ENCODE data around the gene CCDC169.

CCDC169 gene

DNA sequence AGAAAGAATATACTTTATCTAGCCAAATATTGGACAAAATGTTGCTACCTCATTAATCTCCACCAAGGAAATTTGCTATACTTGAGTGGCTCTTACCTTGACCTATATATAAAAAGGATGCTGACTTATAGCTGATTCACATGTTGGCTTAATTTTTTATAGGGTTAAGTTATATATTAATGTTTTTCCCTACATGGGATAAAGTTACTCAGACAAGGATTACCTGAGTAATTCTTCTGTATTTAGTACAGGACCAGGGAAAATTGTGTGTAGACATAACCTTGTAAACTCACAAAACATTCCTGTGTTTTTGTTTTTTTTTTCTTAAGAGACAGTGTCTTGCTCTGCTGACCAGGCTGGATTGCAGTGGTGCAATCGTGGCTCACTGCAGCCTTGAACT lies 52.6 kb downstream of the CCDC169 start:
- H3K9me3 ChIP-seq (ENCODE audit: control insufficient read depth in 1 of 2, low read length in 2 of 2): peaks cover 0 to 3% of the 10 kb centered on the region in 2 donors
- no peaks in the 10 kb centered on the region for H3K36me3 ChIP-seq (ENCODE audit: control insufficient read depth in 1 of 2, insufficient read depth in 2 of 2, low read length in 2 of 2)
- H3K9ac ChIP-seq (ENCODE audit: low read depth in 1 of 2, low read length in 2 of 2): no peak overlapping the region
- H3K27me3 ChIP-seq (ENCODE audit: control insufficient read depth in 1 of 2, insufficient read depth in 2 of 2, low read length in 2 of 2): no peaks in the 10 kb centered on the region
- H3K4me3 ChIP-seq (ENCODE audit: low read depth in 1 of 2, low read length in 2 of 2): no peak overlapping the region
- no peaks in the 10 kb centered on the region for H3K4me1 ChIP-seq (ENCODE audit: control insufficient read depth in 1 of 2, insufficient read depth in 2 of 2, low read length in 2 of 2)
- H3K27ac ChIP-seq (ENCODE audit: low read depth, low read length): no peak overlapping the region

DNA sequence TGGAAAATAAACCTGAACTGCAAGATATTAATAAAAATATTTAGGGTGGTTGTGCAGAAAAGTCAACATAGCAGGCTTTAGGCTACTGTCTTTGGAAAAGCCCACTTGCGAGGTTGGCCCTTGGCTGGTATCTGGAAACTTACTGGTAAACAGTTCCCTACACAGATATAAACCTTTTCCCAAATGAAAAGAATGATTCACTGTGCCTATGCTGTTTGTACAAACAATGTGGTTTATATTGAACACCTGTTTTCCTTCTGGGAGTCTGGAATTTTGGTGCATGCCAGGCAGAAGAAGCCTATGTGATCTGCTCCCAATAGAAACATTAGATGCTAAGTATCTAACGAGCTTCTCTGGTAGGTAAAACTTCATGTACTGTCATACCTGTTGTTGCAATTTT lies 53.5 kb downstream of the CCDC169 start:
- Histone ChIP-seq H3K9ac (ENCODE audit: low read depth in 1 of 2, low read length in 2 of 2) (no peak overlapping the region), H3K36me3 (ENCODE audit: control insufficient read depth in 1 of 2, insufficient read depth in 2 of 2, low read length in 2 of 2) (no peaks in the 10 kb centered on the region), H3K27me3 (ENCODE audit: control insufficient read depth in 1 of 2, insufficient read depth in 2 of 2, low read length in 2 of 2) (no peaks in the 10 kb centered on the region), H3K27ac (ENCODE audit: low read depth, low read length) (no peak overlapping the region), H3K4me3 (ENCODE audit: low read depth in 1 of 2, low read length in 2 of 2) (no peak overlapping the region), H3K9me3 (ENCODE audit: control insufficient read depth in 1 of 2, low read length in 2 of 2) (peaks cover 0 to 3% of the 10 kb centered on the region in 2 donors), H3K4me1 (ENCODE audit: control insufficient read depth in 1 of 2, insufficient read depth in 2 of 2, low read length in 2 of 2) (no peaks in the 10 kb centered on the region)

DNA sequence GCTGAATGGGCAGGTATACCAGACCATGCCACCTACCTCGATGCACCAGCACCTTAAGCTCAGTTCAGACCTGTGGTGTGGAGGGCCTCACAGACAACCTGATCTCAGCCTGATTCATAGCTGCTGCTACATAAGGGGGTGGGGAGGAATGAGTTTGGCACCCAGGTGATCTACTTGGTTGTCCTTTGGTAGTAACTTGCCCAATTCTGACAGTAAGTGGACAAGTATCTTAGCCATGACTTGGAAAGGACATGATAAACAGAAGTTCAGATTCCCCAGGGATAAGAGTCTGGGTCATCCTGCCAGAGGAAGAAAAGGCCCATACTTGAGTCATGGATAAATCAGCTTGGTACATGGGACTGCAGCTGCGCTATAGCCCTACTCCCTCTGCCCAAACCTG lies 54.9 kb downstream of the CCDC169 start:
- Histone ChIP-seq H3K4me3 (ENCODE audit: low read depth in 1 of 2, low read length in 2 of 2) (no peak overlapping the region), H3K9ac (ENCODE audit: low read depth in 1 of 2, low read length in 2 of 2) (no peak overlapping the region), H3K4me1 (ENCODE audit: control insufficient read depth in 1 of 2, insufficient read depth in 2 of 2, low read length in 2 of 2) (no peaks in the 10 kb centered on the region), H3K36me3 (ENCODE audit: control insufficient read depth in 1 of 2, insufficient read depth in 2 of 2, low read length in 2 of 2) (no peaks in the 10 kb centered on the region), H3K9me3 (ENCODE audit: control insufficient read depth in 1 of 2, low read length in 2 of 2) (peaks cover 0 to 3% of the 10 kb centered on the region in 2 donors), H3K27ac (ENCODE audit: low read depth, low read length) (no peak overlapping the region), H3K27me3 (ENCODE audit: control insufficient read depth in 1 of 2, insufficient read depth in 2 of 2, low read length in 2 of 2) (no peaks in the 10 kb centered on the region)

DNA sequence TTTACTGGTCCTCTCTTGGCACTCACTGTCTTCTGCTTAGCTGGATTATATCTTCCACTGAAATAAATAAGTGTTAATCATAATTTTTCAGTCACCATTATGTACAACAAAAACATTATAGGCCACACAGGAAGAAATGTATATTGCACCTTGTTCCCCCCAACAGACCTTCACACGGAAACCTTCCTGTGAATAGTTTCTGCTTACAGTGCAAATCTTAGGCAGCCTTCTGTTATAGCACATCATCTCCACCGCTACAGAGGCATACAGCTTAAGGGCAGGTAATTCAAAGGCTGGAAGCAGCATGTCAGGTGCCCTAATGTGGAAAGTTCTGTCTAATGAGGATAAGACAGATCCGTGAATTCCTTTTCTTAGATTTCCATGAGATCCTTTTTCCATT lies 66.4 kb downstream of the CCDC169 start:
- Histone ChIP-seq H3K36me3 (ENCODE audit: control insufficient read depth in 1 of 2, insufficient read depth in 2 of 2, low read length in 2 of 2) (no peaks in the 10 kb centered on the region), H3K4me3 (ENCODE audit: low read depth in 1 of 2, low read length in 2 of 2) (no peak overlapping the region), H3K9me3 (ENCODE audit: control insufficient read depth in 1 of 2, low read length in 2 of 2) (no peaks in the 10 kb centered on the region), H3K4me1 (ENCODE audit: control insufficient read depth in 1 of 2, insufficient read depth in 2 of 2, low read length in 2 of 2) (no peaks in the 10 kb centered on the region), H3K27me3 (ENCODE audit: control insufficient read depth in 1 of 2, insufficient read depth in 2 of 2, low read length in 2 of 2) (no peaks in the 10 kb centered on the region), H3K9ac (ENCODE audit: low read depth in 1 of 2, low read length in 2 of 2) (no peak overlapping the region), H3K27ac (ENCODE audit: low read depth, low read length) (no peak overlapping the region)

DNA sequence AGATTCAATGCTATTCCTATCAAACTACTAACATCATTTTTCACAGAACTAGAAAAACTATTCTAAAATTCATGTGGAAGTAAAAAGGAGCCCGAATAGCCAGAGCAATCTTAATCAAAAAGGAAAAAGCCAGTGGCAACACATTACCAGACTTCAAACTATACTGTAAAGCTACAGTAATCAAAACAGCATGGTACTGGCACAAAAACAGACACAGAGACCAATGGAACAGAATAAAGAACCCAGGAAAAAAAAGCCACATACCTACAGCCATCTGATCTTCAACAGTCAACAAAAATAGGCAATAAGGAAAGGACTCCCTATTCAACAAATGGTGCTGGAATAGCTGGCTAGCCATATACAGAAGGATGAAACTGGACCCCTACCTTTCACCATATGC lies 72.9 kb downstream of the CCDC169 start:
- Histone ChIP-seq H3K4me1 (ENCODE audit: control insufficient read depth in 1 of 2, insufficient read depth in 2 of 2, low read length in 2 of 2) (no peaks in the 10 kb centered on the region), H3K9ac (ENCODE audit: low read depth in 1 of 2, low read length in 2 of 2) (no peak overlapping the region), H3K27ac (ENCODE audit: low read depth, low read length) (no peak overlapping the region), H3K4me3 (ENCODE audit: low read depth in 1 of 2, low read length in 2 of 2) (no peak overlapping the region), H3K9me3 (ENCODE audit: control insufficient read depth in 1 of 2, low read length in 2 of 2) (peaks cover 0 to 12% of the 10 kb centered on the region in 2 donors), H3K27me3 (ENCODE audit: control insufficient read depth in 1 of 2, insufficient read depth in 2 of 2, low read length in 2 of 2) (no peaks in the 10 kb centered on the region), H3K36me3 (ENCODE audit: control insufficient read depth in 1 of 2, insufficient read depth in 2 of 2, low read length in 2 of 2) (no peaks in the 10 kb centered on the region)

DNA sequence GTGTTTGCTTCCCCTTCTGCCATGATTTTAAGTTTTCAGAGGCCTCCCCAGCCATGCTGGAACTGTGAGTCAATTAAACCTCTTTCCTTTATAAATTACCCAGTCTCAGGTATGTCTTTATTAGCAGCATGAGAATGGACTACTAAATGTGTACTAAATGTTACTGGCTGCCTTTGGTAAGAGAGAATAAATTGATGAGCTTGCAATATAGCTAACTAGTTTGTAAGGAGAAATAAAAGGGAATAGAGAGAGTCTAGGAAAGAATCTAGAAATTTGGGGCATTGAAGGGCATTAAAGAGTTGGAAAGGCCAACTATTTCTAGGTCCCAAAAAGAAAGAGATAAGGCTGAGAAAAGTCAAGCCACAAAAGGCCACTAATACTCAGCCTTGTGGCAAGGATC lies 77.7 kb downstream of the CCDC169 start:
- H3K4me1 ChIP-seq (ENCODE audit: control insufficient read depth in 1 of 2, insufficient read depth in 2 of 2, low read length in 2 of 2): no peaks in the 10 kb centered on the region
- no peak overlapping the region for H3K4me3 ChIP-seq (ENCODE audit: low read depth in 1 of 2, low read length in 2 of 2)
- H3K9me3 ChIP-seq (ENCODE audit: control insufficient read depth in 1 of 2, low read length in 2 of 2): peaks cover 0 to 6% of the 10 kb centered on the region in 2 donors
- H3K27ac ChIP-seq (ENCODE audit: low read depth, low read length): no peak overlapping the region
- no peaks in the 10 kb centered on the region for H3K36me3 ChIP-seq (ENCODE audit: control insufficient read depth in 1 of 2, insufficient read depth in 2 of 2, low read length in 2 of 2)
- no peak overlapping the region for H3K9ac ChIP-seq (ENCODE audit: low read depth in 1 of 2, low read length in 2 of 2)
- H3K27me3 ChIP-seq (ENCODE audit: control insufficient read depth in 1 of 2, insufficient read depth in 2 of 2, low read length in 2 of 2): no peaks in the 10 kb centered on the region

DNA sequence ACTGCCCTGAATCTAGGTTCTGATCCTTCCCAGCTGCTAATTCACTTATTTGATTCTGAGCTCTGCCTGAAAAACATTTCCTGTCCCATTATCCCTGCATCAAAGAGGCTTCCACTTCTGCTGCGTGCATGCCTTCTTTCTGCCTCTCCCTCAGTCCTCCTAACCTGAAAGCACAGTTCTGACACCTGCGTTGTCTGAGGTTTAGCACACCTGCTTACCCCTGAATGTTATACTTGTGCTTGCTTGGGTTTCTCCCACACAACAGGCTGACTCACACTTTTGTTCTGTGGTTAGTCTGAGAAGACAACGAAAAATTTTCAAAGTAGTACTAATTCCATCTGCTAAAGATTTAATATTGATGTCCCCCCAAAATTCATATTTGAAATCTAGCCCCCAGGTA lies 80.2 kb downstream of the CCDC169 start:
- Histone ChIP-seq H3K36me3 (ENCODE audit: control insufficient read depth in 1 of 2, insufficient read depth in 2 of 2, low read length in 2 of 2) (no peaks in the 10 kb centered on the region), H3K27me3 (ENCODE audit: control insufficient read depth in 1 of 2, insufficient read depth in 2 of 2, low read length in 2 of 2) (no peaks in the 10 kb centered on the region), H3K27ac (ENCODE audit: low read depth, low read length) (no peak overlapping the region), H3K4me1 (ENCODE audit: control insufficient read depth in 1 of 2, insufficient read depth in 2 of 2, low read length in 2 of 2) (no peaks in the 10 kb centered on the region), H3K9ac (ENCODE audit: low read depth in 1 of 2, low read length in 2 of 2) (no peak overlapping the region), H3K9me3 (ENCODE audit: control insufficient read depth in 1 of 2, low read length in 2 of 2) (no peaks in the 10 kb centered on the region), H3K4me3 (ENCODE audit: low read depth in 1 of 2, low read length in 2 of 2) (no peak overlapping the region)

DNA sequence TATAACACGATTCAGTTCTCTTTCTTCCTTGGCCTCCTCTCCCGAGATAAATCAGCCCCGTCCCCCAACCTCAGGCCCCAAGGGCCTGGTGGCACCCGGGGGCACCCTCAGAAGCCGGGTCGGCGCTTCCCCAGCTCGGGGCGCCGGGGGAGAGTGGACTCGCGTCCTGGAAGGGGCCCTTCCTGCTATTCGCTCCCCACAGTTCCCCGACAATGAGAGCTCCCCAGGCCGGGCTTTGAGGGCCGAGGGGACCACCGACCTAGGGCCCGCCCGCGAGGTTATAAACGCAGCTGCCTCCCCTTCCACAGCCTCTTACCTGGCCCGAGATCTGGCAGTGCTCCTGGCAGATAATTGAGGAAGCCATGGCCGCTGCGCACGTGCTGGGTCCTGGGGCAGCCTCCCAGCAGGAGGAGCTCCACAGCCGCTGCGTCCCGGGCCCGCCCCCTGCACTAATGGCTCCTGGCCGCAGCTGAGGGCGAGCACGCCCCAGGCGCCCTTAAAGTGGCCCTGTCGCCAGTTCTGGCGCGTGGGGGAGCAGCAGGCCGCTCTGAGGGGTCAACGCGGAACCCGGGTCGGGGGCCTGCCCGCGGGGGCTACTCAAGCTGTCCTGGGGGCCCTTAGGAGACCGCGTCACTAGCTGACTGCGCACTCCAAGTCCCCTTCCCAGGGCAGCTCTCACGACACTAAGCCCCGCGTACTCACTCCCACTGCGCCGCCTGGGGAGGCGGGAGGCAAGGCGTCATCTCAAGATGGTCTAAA lies 83.3 kb downstream of the CCDC169 start, which contains the start of gene SOHLH2:
Gene SOHLH2, minus strand, starts transcription at position 394 of the 759 bp plus-strand sequence. Its CDS starts 30 bp downstream, at position 364.
- Histone ChIP-seq H3K36me3 (ENCODE audit: control insufficient read depth in 1 of 2, insufficient read depth in 2 of 2, low read length in 2 of 2) (no peaks in the 10 kb centered on the region), H3K27me3 (ENCODE audit: control insufficient read depth in 1 of 2, insufficient read depth in 2 of 2, low read length in 2 of 2) (no peaks in the 10 kb centered on the region), H3K9me3 (ENCODE audit: control insufficient read depth in 1 of 2, low read length in 2 of 2) (no peaks in the 10 kb centered on the region), H3K4me3 (ENCODE audit: low read depth in 1 of 2, low read length in 2 of 2) (no peak within 1 kb of the TSS), H3K27ac (ENCODE audit: low read depth, low read length) (no peak within 1 kb of the TSS), H3K9ac (ENCODE audit: low read depth in 1 of 2, low read length in 2 of 2) (no peak within 1 kb of the TSS), H3K4me1 (ENCODE audit: control insufficient read depth in 1 of 2, insufficient read depth in 2 of 2, low read length in 2 of 2) (no peaks in the 10 kb centered on the region)

DNA sequence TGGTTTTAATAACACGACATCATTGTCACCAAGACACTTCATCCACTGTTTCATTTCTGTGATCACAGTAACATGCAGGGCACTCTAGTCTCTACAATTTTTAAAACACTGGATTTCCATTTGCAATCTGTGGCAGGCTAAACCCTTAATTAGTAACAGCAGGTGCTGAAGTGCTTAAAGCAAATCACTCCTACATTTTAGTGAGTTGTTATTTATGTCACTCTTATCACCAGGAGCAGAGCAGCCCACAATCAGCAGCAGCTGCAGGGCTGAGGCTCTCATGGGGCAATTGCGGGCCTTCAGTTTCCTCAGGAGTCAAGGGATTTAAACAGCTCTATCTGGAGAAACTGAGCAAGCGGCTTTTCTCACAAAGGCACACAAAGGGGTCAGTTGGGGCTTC lies 84.8 kb downstream of the CCDC169 start:
- Histone ChIP-seq H3K27me3 (ENCODE audit: control insufficient read depth in 1 of 2, insufficient read depth in 2 of 2, low read length in 2 of 2) (no peaks in the 10 kb centered on the region), H3K27ac (ENCODE audit: low read depth, low read length) (no peak overlapping the region)

DNA sequence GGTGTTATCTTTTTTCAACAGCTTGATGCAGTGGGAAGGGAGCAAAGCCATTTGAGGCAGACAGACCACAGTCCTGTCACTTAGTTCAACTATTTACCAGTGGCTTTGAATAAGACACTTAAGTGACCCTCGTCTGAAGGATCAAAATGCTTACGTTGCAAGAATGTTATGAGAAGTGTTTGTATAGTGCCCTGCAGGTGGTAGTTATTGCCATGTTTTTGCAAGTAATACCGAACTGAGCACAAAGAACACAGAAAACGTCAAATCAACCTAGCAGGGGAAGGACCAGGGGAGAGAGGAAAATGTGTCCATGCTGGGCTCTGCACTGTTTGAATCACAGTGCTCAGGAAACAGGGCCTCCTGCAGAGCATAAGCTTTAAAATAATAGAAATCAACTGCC lies 86.0 kb downstream of the CCDC169 start:
- H3K27me3 ChIP-seq (ENCODE audit: control insufficient read depth in 1 of 2, insufficient read depth in 2 of 2, low read length in 2 of 2): no peaks in the 10 kb centered on the region

More for the DNA sequence above, 84.8 kb downstream of the CCDC169 start:
- Histone ChIP-seq H3K4me3 (ENCODE audit: low read depth in 1 of 2, low read length in 2 of 2) (no peak overlapping the region), H3K9me3 (ENCODE audit: control insufficient read depth in 1 of 2, low read length in 2 of 2) (no peaks in the 10 kb centered on the region), H3K4me1 (ENCODE audit: control insufficient read depth in 1 of 2, insufficient read depth in 2 of 2, low read length in 2 of 2) (no peaks in the 10 kb centered on the region), H3K36me3 (ENCODE audit: control insufficient read depth in 1 of 2, insufficient read depth in 2 of 2, low read length in 2 of 2) (no peaks in the 10 kb centered on the region), H3K9ac (ENCODE audit: low read depth in 1 of 2, low read length in 2 of 2) (no peak overlapping the region)

More for the DNA sequence above, 86.0 kb downstream of the CCDC169 start:
- no peaks in the 10 kb centered on the region for H3K9me3 ChIP-seq (ENCODE audit: control insufficient read depth in 1 of 2, low read length in 2 of 2)
- no peak overlapping the region for H3K27ac ChIP-seq (ENCODE audit: low read depth, low read length)
- H3K36me3 ChIP-seq (ENCODE audit: control insufficient read depth in 1 of 2, insufficient read depth in 2 of 2, low read length in 2 of 2): no peaks in the 10 kb centered on the region
- H3K4me1 ChIP-seq (ENCODE audit: control insufficient read depth in 1 of 2, insufficient read depth in 2 of 2, low read length in 2 of 2): no peaks in the 10 kb centered on the region
- H3K9ac ChIP-seq (ENCODE audit: low read depth in 1 of 2, low read length in 2 of 2): no peak overlapping the region
- no peak overlapping the region for H3K4me3 ChIP-seq (ENCODE audit: low read depth in 1 of 2, low read length in 2 of 2)

All from duodenal mucosa (tissue), 2 donors.